SK-N-SH (cell line): ENCODE results near the gene TOMM20. TPM values are rescaled to one million over a fixed set of nuclear protein-coding genes. Genes with fewer than 3 reads are reported as not detected.

Experiments
- CHD2 ChIP-seq: fragments of 150-350 bp; IDR thresholded peaks from 2 replicates; pipeline ENCODE4 v1.6.1; 2018; ENCODE audit warnings: low read length; ENCODE audit not compliant: partially characterized antibody
- EP300 ChIP-seq, 2 experiments: IDR thresholded peaks; 2 replicates each; pipeline versions ENCODE4 v1.4.0 to v1.6.1; 2012; ENCODE audit warnings: borderline replicate concordance in 1 of 2, low read depth in 1 of 2, low read length in 1 of 2
- FOXJ3 ChIP-seq: sonication (generic); formaldehyde crosslinking; IDR thresholded peaks from 2 replicates; pipeline ENCODE4 v1.5.1; 2020; ENCODE audit warnings: mild to moderate bottlenecking, missing genetic modification reagents
- FOXM1 ChIP-seq: IDR thresholded peaks from 2 replicates; pipeline ENCODE4 v1.4.0; 2012; ENCODE audit warnings: low read depth, mild to moderate bottlenecking
- GABPA ChIP-seq: IDR thresholded peaks from 2 replicates; pipeline ENCODE4 v1.4.0; 2012; ENCODE audit warnings: low read depth, mild to moderate bottlenecking
- JUND ChIP-seq: IDR thresholded peaks from 2 replicates; pipeline ENCODE4 v1.4.0; 2012
- MEF2A ChIP-seq: IDR thresholded peaks from 2 replicates; pipeline ENCODE4 v1.4.0; 2012; ENCODE audit warnings: low read depth, borderline replicate concordance
- MXI1 ChIP-seq: IDR thresholded peaks from 2 replicates; pipeline ENCODE4 v1.6.1; 2012; ENCODE audit warnings: mild to moderate bottlenecking, low read depth, low read length, improper control_type of control experiment
- NRF1 ChIP-seq: IDR thresholded peaks from 2 replicates; pipeline ENCODE4 v1.6.1; 2012; ENCODE audit warnings: low read depth, mild to moderate bottlenecking, low read length
- RAD21 ChIP-seq: IDR thresholded peaks from 2 replicates; pipeline ENCODE4 v1.6.1; 2012; ENCODE audit warnings: mild to moderate bottlenecking, low read length
- RCOR1 ChIP-seq: fragments of 150-350 bp; IDR thresholded peaks from 2 replicates; pipeline ENCODE4 v1.6.1; 2017; ENCODE audit warnings: antibody characterized with exemption, low read length
- RFX5 ChIP-seq: IDR thresholded peaks from 2 replicates; pipeline ENCODE4 v1.6.1; 2012; ENCODE audit warnings: mild to moderate bottlenecking, improper control_type of control experiment, low read length
- RXRA ChIP-seq: IDR thresholded peaks from 2 replicates; pipeline ENCODE4 v1.4.0; 2012; ENCODE audit warnings: low read depth, mild to moderate bottlenecking, borderline replicate concordance
- SIN3A ChIP-seq: IDR thresholded peaks from 2 replicates; pipeline ENCODE4 v1.6.1; 2012; ENCODE audit warnings: low read depth, mild to moderate bottlenecking, low read length, moderate library complexity, borderline replicate concordance
- SMC3 ChIP-seq: IDR thresholded peaks from 2 replicates; pipeline ENCODE4 v1.6.1; 2012; ENCODE audit warnings: low read depth, low read length, improper control_type of control experiment
- TEAD4 ChIP-seq: IDR thresholded peaks from 2 replicates; pipeline ENCODE4 v1.4.0; 2012; ENCODE audit warnings: mild to moderate bottlenecking, borderline replicate concordance; ENCODE audit not compliant: insufficient read depth
- YY1 ChIP-seq: IDR thresholded peaks from 2 replicates; pipeline ENCODE4 v1.4.0; 2012; ENCODE audit warnings: low read depth, mild to moderate bottlenecking
- ZBTB33 ChIP-seq: IDR thresholded peaks from 2 replicates; pipeline ENCODE4 v1.4.0; 2012; ENCODE audit warnings: low read depth, borderline replicate concordance
- polyA plus RNA-seq, 3 experiments: library from polyadenylated mRNA; depleted of rRNA; stranded (reverse); fragments of >200 nt; gene quantifications; 2 replicates each; pipeline ENCODE4 v1.2.3, GENCODE V29; 2012
- TF ChIP-seq, protein P1 (sequence below): fragments of 200-600 bp; sonication (generic); IDR thresholded peaks from 2 replicates; pipeline ENCODE4 v1.6.1; 2017; ENCODE audit warnings: antibody characterized with exemption, mild to moderate bottlenecking, moderate library complexity
- TF ChIP-seq, protein P2 (sequence below): IDR thresholded peaks from 2 replicates; pipeline ENCODE4 v1.6.1; 2012; ENCODE audit warnings: mild to moderate bottlenecking, low read depth, low read length, moderate library complexity
- TF ChIP-seq, protein P3 (sequence below): fragments of 150-350 bp; IDR thresholded peaks from 2 replicates; pipeline ENCODE4 v1.6.1; 2016; ENCODE audit warnings: mild to moderate bottlenecking, low read depth, low read length

TOMM20 gene
- polyA plus RNA-seq, 1 of the 3 experiments (the other 2 are of a cell fraction), result 86.2 TPM

- TF ChIP-seq, protein P1, sequence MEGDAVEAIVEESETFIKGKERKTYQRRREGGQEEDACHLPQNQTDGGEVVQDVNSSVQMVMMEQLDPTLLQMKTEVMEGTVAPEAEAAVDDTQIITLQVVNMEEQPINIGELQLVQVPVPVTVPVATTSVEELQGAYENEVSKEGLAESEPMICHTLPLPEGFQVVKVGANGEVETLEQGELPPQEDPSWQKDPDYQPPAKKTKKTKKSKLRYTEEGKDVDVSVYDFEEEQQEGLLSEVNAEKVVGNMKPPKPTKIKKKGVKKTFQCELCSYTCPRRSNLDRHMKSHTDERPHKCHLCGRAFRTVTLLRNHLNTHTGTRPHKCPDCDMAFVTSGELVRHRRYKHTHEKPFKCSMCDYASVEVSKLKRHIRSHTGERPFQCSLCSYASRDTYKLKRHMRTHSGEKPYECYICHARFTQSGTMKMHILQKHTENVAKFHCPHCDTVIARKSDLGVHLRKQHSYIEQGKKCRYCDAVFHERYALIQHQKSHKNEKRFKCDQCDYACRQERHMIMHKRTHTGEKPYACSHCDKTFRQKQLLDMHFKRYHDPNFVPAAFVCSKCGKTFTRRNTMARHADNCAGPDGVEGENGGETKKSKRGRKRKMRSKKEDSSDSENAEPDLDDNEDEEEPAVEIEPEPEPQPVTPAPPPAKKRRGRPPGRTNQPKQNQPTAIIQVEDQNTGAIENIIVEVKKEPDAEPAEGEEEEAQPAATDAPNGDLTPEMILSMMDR, result no peak
- peak; percentile 38 to 53; a peak in 2 of 4 replicates for TF ChIP-seq EP300 (IDR thresholded peaks at IDR 0.05; ENCODE audit: borderline replicate concordance in 1 of 2, low read depth in 1 of 2, low read length in 1 of 2)
- TF ChIP-seq RXRA, result no peak
- TF ChIP-seq RFX5, result no peak
- TF ChIP-seq ZBTB33, result no peak
- TF ChIP-seq, protein P2, sequence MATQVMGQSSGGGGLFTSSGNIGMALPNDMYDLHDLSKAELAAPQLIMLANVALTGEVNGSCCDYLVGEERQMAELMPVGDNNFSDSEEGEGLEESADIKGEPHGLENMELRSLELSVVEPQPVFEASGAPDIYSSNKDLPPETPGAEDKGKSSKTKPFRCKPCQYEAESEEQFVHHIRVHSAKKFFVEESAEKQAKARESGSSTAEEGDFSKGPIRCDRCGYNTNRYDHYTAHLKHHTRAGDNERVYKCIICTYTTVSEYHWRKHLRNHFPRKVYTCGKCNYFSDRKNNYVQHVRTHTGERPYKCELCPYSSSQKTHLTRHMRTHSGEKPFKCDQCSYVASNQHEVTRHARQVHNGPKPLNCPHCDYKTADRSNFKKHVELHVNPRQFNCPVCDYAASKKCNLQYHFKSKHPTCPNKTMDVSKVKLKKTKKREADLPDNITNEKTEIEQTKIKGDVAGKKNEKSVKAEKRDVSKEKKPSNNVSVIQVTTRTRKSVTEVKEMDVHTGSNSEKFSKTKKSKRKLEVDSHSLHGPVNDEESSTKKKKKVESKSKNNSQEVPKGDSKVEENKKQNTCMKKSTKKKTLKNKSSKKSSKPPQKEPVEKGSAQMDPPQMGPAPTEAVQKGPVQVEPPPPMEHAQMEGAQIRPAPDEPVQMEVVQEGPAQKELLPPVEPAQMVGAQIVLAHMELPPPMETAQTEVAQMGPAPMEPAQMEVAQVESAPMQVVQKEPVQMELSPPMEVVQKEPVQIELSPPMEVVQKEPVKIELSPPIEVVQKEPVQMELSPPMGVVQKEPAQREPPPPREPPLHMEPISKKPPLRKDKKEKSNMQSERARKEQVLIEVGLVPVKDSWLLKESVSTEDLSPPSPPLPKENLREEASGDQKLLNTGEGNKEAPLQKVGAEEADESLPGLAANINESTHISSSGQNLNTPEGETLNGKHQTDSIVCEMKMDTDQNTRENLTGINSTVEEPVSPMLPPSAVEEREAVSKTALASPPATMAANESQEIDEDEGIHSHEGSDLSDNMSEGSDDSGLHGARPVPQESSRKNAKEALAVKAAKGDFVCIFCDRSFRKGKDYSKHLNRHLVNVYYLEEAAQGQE, result no peak
- no peak for TF ChIP-seq SMC3
- TF ChIP-seq FOXJ3 (CRISPR knock-in tag), result no peak
- TF ChIP-seq YY1, result no peak
- TF ChIP-seq RAD21, result no peak
- TF ChIP-seq RCOR1, result no peak
- peak; percentile 67; the same call in 1 of the 2 replicates for TF ChIP-seq MEF2A
- TF ChIP-seq, protein P3, sequence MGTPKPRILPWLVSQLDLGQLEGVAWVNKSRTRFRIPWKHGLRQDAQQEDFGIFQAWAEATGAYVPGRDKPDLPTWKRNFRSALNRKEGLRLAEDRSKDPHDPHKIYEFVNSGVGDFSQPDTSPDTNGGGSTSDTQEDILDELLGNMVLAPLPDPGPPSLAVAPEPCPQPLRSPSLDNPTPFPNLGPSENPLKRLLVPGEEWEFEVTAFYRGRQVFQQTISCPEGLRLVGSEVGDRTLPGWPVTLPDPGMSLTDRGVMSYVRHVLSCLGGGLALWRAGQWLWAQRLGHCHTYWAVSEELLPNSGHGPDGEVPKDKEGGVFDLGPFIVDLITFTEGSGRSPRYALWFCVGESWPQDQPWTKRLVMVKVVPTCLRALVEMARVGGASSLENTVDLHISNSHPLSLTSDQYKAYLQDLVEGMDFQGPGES, result no peak
- TF ChIP-seq NRF1, result no peak
- TF ChIP-seq JUND, result peak; percentile 70
- peak; percentile 80; the same call in 1 of the 2 replicates for TF ChIP-seq FOXM1
- TF ChIP-seq GABPA, result no peak
- peak; percentile 19; the same call in 1 of the 2 replicates for TF ChIP-seq MXI1
- no peak for TF ChIP-seq TEAD4
- TF ChIP-seq CHD2, result no peak
- TF ChIP-seq SIN3A, result no peak
- TF ChIP-seq, all 33 proteins: peak for 10
These were observed 54.1 kb downstream of the TOMM20 start (continued) for GRCh38 chr1:235074523-235075047.
